Nephron (organoid): ENCODE data around the gene CARMIL1.
A peak's percentile ranks its signal among the peaks of the same experiment; 100 is the strongest.

Experiments
- H3K27ac Mint-ChIP-seq, 3 experiments: 2 replicates each; pipeline ENCODE4 v1.8.0; 2020; ENCODE audit warnings: mixed read lengths in 3 of 3, mild to moderate bottlenecking in 2 of 3, moderate library complexity in 1 of 3
- H3K27me3 Mint-ChIP-seq: 2 replicates; pipeline ENCODE4 v1.8.0; 2021; ENCODE audit warnings: low read depth, mild to moderate bottlenecking, moderate library complexity, mixed read lengths
- H3K36me3 Mint-ChIP-seq: 2 replicates; pipeline ENCODE4 v1.8.0; 2020; ENCODE audit warnings: low read depth, mixed read lengths
- H3K4me1 Mint-ChIP-seq: 2 replicates; pipeline ENCODE4 v1.8.0; 2020; ENCODE audit warnings: mixed read lengths
- H3K4me3 Mint-ChIP-seq, 3 experiments: 2 replicates each; pipeline ENCODE4 v1.8.0; 2020; ENCODE audit warnings: mild to moderate bottlenecking in 3 of 3, mixed read lengths in 3 of 3, moderate library complexity in 2 of 3
- H3K9me3 Mint-ChIP-seq: 2 replicates; pipeline ENCODE4 v1.8.0; 2020; ENCODE audit warnings: mixed read lengths
- CTCF ChIP-seq, 3 experiments: fragments of 200-600 bp; sonication (generic); IDR thresholded peaks; one replicate each; pipeline ENCODE4 v1.5.0; 2021; ENCODE audit warnings: antibody characterized with exemption in 3 of 3; ENCODE audit not compliant: unreplicated experiment in 3 of 3

Gene CARMIL1

DNA sequence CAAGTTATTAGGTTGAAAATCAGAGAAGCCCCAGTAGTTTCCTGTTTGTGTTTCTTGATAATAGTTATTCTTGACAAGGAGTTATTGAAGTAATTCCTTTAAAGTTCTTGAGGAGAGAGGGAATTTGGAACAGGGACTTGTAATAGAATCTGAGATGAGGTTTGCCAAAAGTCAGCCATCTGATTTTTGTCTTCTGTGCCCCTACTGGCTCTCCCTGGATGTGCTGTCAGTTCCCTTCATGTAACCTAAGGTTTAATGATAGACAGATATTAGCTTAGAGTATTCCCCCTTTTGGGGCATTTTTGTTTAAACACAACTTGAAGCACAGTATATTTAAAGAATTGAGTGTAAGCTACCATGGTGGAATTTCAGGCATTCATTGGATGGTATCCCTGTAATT, 71.4 kb downstream of the CARMIL1 start:
- TF ChIP-seq CTCF (IDR thresholded peaks at IDR 0.05; ENCODE audit: unreplicated experiment in 3 of 3) = no peak
- H3K27ac Mint-ChIP-seq = peak overlapping the region in 1 of 3 experiments; percentile 21
- H3K9me3 Mint-ChIP-seq = no peaks in the 10 kb centered on the region
- H3K27me3 Mint-ChIP-seq = no peaks in the 10 kb centered on the region
- no peak overlapping the region for H3K4me3 Mint-ChIP-seq
- peaks cover 25% of the 10 kb centered on the region for H3K4me1 Mint-ChIP-seq
- no peaks in the 10 kb centered on the region for H3K36me3 Mint-ChIP-seq

- Mint-ChIP-seq H3K27ac (no peak overlapping the region), H3K4me3 (no peak overlapping the region), H3K36me3 (no peaks in the 10 kb centered on the region), H3K9me3 (no peaks in the 10 kb centered on the region), H3K27me3 (no peaks in the 10 kb centered on the region), H3K4me1 (peaks cover 25% of the 10 kb centered on the region)
- TF ChIP-seq CTCF (IDR thresholded peaks at IDR 0.05; ENCODE audit: unreplicated experiment in 3 of 3) = no peak
These were observed 72.3 kb downstream of the CARMIL1 start for GRCh38 chr6:25351485-25351884.

- Mint-ChIP-seq H3K27me3 (no peaks in the 10 kb centered on the region), H3K4me3 (no peak overlapping the region), H3K27ac (no peak overlapping the region), H3K4me1 (peaks cover 25% of the 10 kb centered on the region), H3K36me3 (no peaks in the 10 kb centered on the region), H3K9me3 (no peaks in the 10 kb centered on the region)
- TF ChIP-seq CTCF (IDR thresholded peaks at IDR 0.05; ENCODE audit: unreplicated experiment in 3 of 3) = no peak
These were observed 73.1 kb downstream of the CARMIL1 start for GRCh38 chr6:25352285-25352684.

DNA sequence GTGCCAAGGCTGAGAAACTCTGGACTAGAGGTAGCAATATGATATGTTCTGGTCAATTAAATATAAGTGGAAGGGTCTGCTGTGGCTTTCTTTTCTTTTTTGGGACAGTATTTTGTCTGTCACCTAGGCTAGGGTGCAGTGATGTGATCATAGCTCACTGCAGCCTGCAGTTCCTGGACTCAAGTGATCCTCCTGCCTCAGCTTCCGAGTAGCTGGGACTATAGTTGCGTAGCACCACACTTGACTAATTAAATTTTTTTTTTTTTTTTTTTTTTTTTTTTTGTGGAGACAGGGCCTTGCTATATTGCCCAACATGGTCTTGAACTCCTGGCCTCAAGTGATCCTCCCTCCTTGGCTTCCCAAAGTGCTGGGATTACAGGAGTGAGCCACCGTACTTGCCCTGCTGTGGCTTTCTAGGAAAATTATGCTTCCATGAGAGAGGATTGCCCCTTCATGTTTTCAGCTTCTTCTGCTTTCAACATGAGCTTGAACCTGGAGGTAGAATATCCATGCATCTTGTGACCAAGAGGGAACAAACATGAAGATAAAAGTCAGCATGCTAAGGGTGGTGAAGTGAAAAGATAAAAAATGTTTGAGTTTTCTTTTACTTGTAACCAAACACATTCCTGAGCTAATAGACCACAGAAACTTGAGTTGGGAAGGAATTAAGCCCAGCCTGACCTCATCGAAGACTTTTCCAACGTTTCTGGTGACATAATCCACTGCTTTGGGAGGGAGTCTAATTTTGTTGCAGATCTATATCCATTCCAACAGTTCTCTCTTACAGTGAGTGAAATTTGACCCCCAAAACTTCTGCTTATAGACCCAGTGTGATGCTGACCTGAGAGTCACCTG, 75.1 kb downstream of the CARMIL1 start:
- H3K27ac Mint-ChIP-seq = no peak overlapping the region
- no peaks in the 10 kb centered on the region for H3K27me3 Mint-ChIP-seq
- H3K36me3 Mint-ChIP-seq = no peaks in the 10 kb centered on the region
- peaks cover 34% of the 10 kb centered on the region for H3K4me1 Mint-ChIP-seq
- no peak overlapping the region for H3K4me3 Mint-ChIP-seq
- no peak for TF ChIP-seq CTCF (IDR thresholded peaks at IDR 0.05; ENCODE audit: unreplicated experiment in 3 of 3)
- no peaks in the 10 kb centered on the region for H3K9me3 Mint-ChIP-seq

GRCh38 chr6:25359191-25359861, 80.2 kb downstream of the CARMIL1 start:
- H3K27me3 Mint-ChIP-seq = peaks cover 3% of the 10 kb centered on the region
- H3K4me1 Mint-ChIP-seq = peaks cover 27% of the 10 kb centered on the region
- no peaks in the 10 kb centered on the region for H3K9me3 Mint-ChIP-seq
- H3K4me3 Mint-ChIP-seq = no peak overlapping the region
- H3K27ac Mint-ChIP-seq = peak overlapping the region in 2 of 3 experiments; percentile 34 to 50
- no peaks in the 10 kb centered on the region for H3K36me3 Mint-ChIP-seq
- TF ChIP-seq CTCF (IDR thresholded peaks at IDR 0.05; ENCODE audit: unreplicated experiment in 3 of 3) = no peak
